Mesenchymal stem cell (in vitro differentiated cells and primary cell): Measurements from ENCODE around the gene PITPNM3.

Experiments
- DNase-seq: peaks from one replicate; pipeline ENCODE4 v3.0.0-alpha.2; 2013
- H2AFZ ChIP-seq: one replicate; pipeline ENCODE4 v1.6.1; 2013; ENCODE audit warnings: low read depth, mild to moderate bottlenecking, control low read depth, inconsistent platforms, low read length, moderate library complexity
- H2AK5ac ChIP-seq: 2 replicates; pipeline ENCODE4 v1.6.1; 2013; ENCODE audit warnings: low read length, moderate library complexity, mild to moderate bottlenecking, inconsistent platforms; ENCODE audit not compliant: severe bottlenecking
- H2BK120ac ChIP-seq: one replicate; pipeline ENCODE4 v1.6.1; 2013; ENCODE audit warnings: low read depth, mild to moderate bottlenecking, inconsistent platforms, low read length, moderate library complexity
- H2BK12ac ChIP-seq, 2 experiments: one replicate each; pipeline ENCODE4 v1.6.1; 2013; ENCODE audit warnings: inconsistent platforms in 2 of 2, low read length in 2 of 2, mild to moderate bottlenecking in 2 of 2, moderate library complexity in 2 of 2, control low read depth in 1 of 2
- H2BK15ac ChIP-seq: one replicate; pipeline ENCODE4 v1.6.1; 2013; ENCODE audit warnings: mild to moderate bottlenecking, low read depth, inconsistent platforms; ENCODE audit not compliant: poor library complexity, severe bottlenecking
- H2BK5ac ChIP-seq: 2 replicates; pipeline ENCODE4 v1.6.1; 2013; ENCODE audit warnings: low read depth, mild to moderate bottlenecking, low read length, control low read depth, inconsistent platforms; ENCODE audit not compliant: poor library complexity, severe bottlenecking
- H3K14ac ChIP-seq, 2 experiments: one replicate each; pipeline ENCODE4 v1.6.1; 2013; ENCODE audit warnings: inconsistent platforms in 2 of 2, low read length in 2 of 2, control low read depth in 1 of 2, mild to moderate bottlenecking in 1 of 2, moderate library complexity in 1 of 2
- H3K18ac ChIP-seq, 2 experiments: one replicate each; pipeline ENCODE4 v1.6.1; 2013; ENCODE audit warnings: inconsistent platforms in 2 of 2, low read length in 2 of 2, control low read depth in 1 of 2, low read depth in 1 of 2, mild to moderate bottlenecking in 1 of 2
- H3K23ac ChIP-seq, 2 experiments: one replicate each; pipeline ENCODE4 v1.6.1; 2013; ENCODE audit warnings: inconsistent platforms in 2 of 2, low read length in 2 of 2, mild to moderate bottlenecking in 2 of 2, moderate library complexity in 2 of 2, control low read depth in 1 of 2
- H3K27ac ChIP-seq: 2 replicates; pipeline ENCODE4 v1.5.1; 2013; ENCODE audit warnings: mild to moderate bottlenecking, moderate library complexity, low read length, control low read depth, inconsistent platforms; ENCODE audit not compliant: poor library complexity, severe bottlenecking
- H3K27me3 ChIP-seq, 2 experiments: 2 replicates each; pipeline versions ENCODE4 v1.6.1 to v1.7.0; 2013; ENCODE audit warnings: low read length in 2 of 2, mild to moderate bottlenecking in 2 of 2, moderate library complexity in 2 of 2, control low read depth in 1 of 2, inconsistent platforms in 1 of 2; ENCODE audit not compliant: control insufficient read depth in 1 of 2, insufficient read depth in 1 of 2
- H3K36me3 ChIP-seq, 2 experiments: 2 replicates each; pipeline versions ENCODE4 v1.6.1 to v1.7.0; 2013; ENCODE audit warnings: low read length in 2 of 2, control low read depth in 1 of 2, inconsistent platforms in 1 of 2, low read depth in 1 of 2, mild to moderate bottlenecking in 1 of 2; ENCODE audit not compliant: insufficient read depth in 2 of 2, control insufficient read depth in 1 of 2
- H3K4ac ChIP-seq, 2 experiments: one replicate each; pipeline ENCODE4 v1.6.1; 2013; ENCODE audit warnings: inconsistent platforms in 2 of 2, low read length in 2 of 2, mild to moderate bottlenecking in 2 of 2, moderate library complexity in 2 of 2, control low read depth in 1 of 2, low read depth in 1 of 2
- H3K4me1 ChIP-seq: 2 replicates; pipeline ENCODE4 v1.6.1; 2013; ENCODE audit warnings: low read depth, low read length, control low read depth; ENCODE audit not compliant: control insufficient read depth, insufficient read depth
- H3K4me2 ChIP-seq: 2 replicates; pipeline ENCODE4 v1.6.1; 2013; ENCODE audit warnings: low read length, mild to moderate bottlenecking, inconsistent platforms; ENCODE audit not compliant: poor library complexity, severe bottlenecking
- H3K4me3 ChIP-seq, 2 experiments: 2 replicates each; pipeline versions ENCODE4 v1.5.1 to v1.7.0; 2013; ENCODE audit warnings: low read length in 2 of 2, mild to moderate bottlenecking in 2 of 2, control low read depth in 1 of 2, low read depth in 1 of 2; ENCODE audit not compliant: insufficient read depth in 1 of 2
- H3K79me1 ChIP-seq: replicated peaks from 2 replicates; pipeline ENCODE4 v1.6.1; 2013; ENCODE audit warnings: mild to moderate bottlenecking, control low read depth, low read length, inconsistent platforms; ENCODE audit not compliant: poor library complexity, severe bottlenecking
- H3K9ac ChIP-seq: 2 replicates; pipeline ENCODE4 v1.7.0; 2013; ENCODE audit warnings: mild to moderate bottlenecking, low read length, moderate library complexity
- H3K9me3 ChIP-seq: 2 replicates; pipeline ENCODE4 v1.7.0; 2013; ENCODE audit warnings: mild to moderate bottlenecking, low read length; ENCODE audit not compliant: control insufficient read depth
- H4K8ac ChIP-seq: one replicate; pipeline ENCODE4 v1.6.1; 2013; ENCODE audit warnings: inconsistent platforms, mild to moderate bottlenecking, low read length, moderate library complexity
- H4K91ac ChIP-seq: one replicate; pipeline ENCODE4 v1.6.1; 2013; ENCODE audit warnings: mild to moderate bottlenecking, low read length, inconsistent platforms
- WGBS: methylation state at CpG from one replicate; pipeline ENCODE4 v1.1.7; 2013; ENCODE audit warnings: mixed read lengths; 5-methylcytosine and 5-hydroxymethylcytosine counted together

Gene PITPNM3

DNA sequence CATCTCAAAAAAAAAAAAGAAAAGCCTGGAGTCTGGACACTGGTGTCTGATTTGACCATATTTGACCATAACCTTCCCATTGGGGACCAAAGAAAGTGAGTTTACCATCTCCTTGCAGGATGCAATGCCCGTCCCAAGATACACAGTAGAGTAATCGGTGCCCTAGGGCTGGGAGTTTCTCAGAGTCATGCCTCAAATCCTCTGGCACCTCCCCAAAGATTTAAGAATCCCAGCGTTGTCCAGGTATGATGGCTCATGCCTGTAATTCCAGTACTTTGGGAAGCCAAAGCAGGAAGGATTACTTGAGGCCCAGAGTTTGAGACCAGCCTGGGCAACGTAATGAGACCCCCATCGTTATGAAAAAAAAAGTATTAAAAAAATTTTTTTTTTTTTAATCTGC lies 5.0 kb downstream of the PITPNM3 start:
- H3K27me3 ChIP-seq: peaks cover 45 to 47% of the 10 kb centered on the region in 2 experiments
- H3K23ac ChIP-seq: no peak overlapping the region
- H3K27ac ChIP-seq: no peak overlapping the region
- H3K9me3 ChIP-seq: no peaks in the 10 kb centered on the region
- H3K9ac ChIP-seq: no peak overlapping the region
- no peak overlapping the region for H4K91ac ChIP-seq
- DNase-seq: no peak
- no peak overlapping the region for H2BK5ac ChIP-seq
- no peak overlapping the region for H3K18ac ChIP-seq
- no peak overlapping the region for H2AFZ ChIP-seq
- H3K4me2 ChIP-seq: no peak overlapping the region
- H3K4ac ChIP-seq: no peak overlapping the region
- peaks cover 17% of the 10 kb centered on the region for H3K4me1 ChIP-seq
- H3K4me3 ChIP-seq: no peak overlapping the region
- no peak overlapping the region for H3K14ac ChIP-seq
- 92% methylated on average over 3 of the region's 5 CpGs for WGBS
- no peak overlapping the region for H2BK12ac ChIP-seq
- H2BK120ac ChIP-seq: no peak overlapping the region
- no peak overlapping the region for H2AK5ac ChIP-seq
- H2BK15ac ChIP-seq: no peak overlapping the region
- H3K36me3 ChIP-seq: no peaks in the 10 kb centered on the region
- no peak overlapping the region for H4K8ac ChIP-seq
- no peaks in the 10 kb centered on the region for H3K79me1 ChIP-seq

DNA sequence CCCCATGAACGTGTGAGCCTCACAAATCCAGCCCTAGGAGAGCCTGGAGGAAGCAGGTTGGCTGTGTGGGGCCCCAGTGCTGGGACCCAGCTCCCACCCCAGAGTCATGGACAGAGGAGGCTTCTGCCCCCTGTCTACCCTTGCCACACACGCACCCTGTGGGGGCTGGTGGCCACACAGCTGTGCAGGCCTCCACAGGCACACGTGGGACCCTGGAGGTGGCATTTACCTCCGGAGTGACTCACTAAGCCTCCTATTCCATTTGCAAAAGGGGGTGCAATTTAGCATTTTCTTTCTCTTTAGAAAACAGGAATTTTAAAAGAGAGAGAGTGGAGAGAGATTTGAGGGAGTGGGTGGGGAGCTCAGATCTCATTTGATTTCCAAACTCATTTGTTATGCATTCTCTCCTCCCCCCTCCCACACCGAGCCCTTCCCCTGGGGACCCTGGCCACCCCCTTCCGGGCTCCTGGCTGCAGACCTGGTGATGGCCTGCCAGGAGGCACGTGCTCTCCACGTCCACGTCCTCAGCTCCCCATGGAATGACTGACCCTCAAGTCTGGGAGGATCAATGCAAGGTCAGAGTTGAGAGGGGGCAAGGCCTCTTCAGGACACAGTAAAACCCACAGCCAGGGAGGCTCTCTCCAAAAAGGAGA lies 6.8 kb downstream of the PITPNM3 start:
- no peak overlapping the region for H2BK120ac ChIP-seq
- H3K9ac ChIP-seq: no peak overlapping the region
- no peak overlapping the region for H3K4me2 ChIP-seq
- H3K4ac ChIP-seq: no peak overlapping the region
- H3K23ac ChIP-seq: no peak overlapping the region
- no peak overlapping the region for H2AK5ac ChIP-seq
- H3K4me3 ChIP-seq: no peak overlapping the region
- no peaks in the 10 kb centered on the region for H3K9me3 ChIP-seq
- WGBS: 57% methylated on average over 9 of the region's 9 CpGs
- H3K14ac ChIP-seq: no peak overlapping the region
- H3K27ac ChIP-seq: no peak overlapping the region
- no peak for DNase-seq
- H3K4me1 ChIP-seq: peaks cover 2% of the 10 kb centered on the region
- H3K79me1 ChIP-seq: no peaks in the 10 kb centered on the region
- H2BK15ac ChIP-seq: no peak overlapping the region
- H4K91ac ChIP-seq: no peak overlapping the region
- no peak overlapping the region for H2AFZ ChIP-seq
- H2BK5ac ChIP-seq: no peak overlapping the region
- H3K36me3 ChIP-seq: no peaks in the 10 kb centered on the region
- no peak overlapping the region for H3K18ac ChIP-seq
- H4K8ac ChIP-seq: no peak overlapping the region
- H2BK12ac ChIP-seq: no peak overlapping the region
- peaks cover 43 to 44% of the 10 kb centered on the region in 2 experiments for H3K27me3 ChIP-seq

DNA sequence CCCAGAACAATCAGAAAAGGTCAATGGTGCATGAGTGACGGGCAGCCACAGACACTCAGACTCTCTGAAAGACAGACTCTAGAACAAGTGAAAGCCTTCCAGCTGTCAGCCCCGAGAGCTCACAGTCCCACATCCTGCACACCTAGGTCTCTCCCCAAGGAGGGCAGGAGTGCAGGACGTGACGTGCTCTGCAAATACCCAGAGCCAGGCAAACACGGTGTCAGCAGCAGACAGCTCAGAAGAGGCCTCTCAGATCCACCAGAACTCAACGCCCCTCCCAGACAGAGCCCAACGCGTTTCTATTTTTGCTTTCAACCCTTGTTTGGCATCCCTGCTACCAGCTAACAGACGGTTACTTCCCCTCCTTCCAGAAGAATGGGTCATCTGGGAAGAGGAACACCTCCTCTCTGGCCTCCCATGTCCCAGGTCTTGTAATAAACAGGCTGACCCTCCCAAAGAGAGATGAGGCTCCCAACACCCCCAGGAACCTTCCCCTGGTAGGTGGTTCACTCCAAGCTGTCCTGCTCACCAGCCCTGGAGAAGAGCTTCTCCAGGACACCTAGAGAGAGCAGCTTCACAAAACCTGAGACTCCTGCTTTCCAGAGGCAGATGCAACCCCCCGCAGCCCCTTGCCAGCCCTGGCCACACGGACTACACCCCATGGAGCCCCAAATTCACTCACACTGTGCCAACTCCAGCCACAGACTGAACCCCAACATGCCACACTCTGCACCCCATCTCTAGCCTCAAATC lies 7.6 kb downstream of the PITPNM3 start:
- H2AK5ac ChIP-seq: no peak overlapping the region
- no peak overlapping the region for H3K4ac ChIP-seq
- no peak overlapping the region for H2BK5ac ChIP-seq
- H3K9ac ChIP-seq: no peak overlapping the region
- H3K27ac ChIP-seq: no peak overlapping the region
- no peak overlapping the region for H3K4me3 ChIP-seq
- no peak for DNase-seq
- peaks cover 2% of the 10 kb centered on the region for H3K4me1 ChIP-seq
- H4K8ac ChIP-seq: no peak overlapping the region
- no peak overlapping the region for H3K4me2 ChIP-seq
- H3K18ac ChIP-seq: no peak overlapping the region
- no peak overlapping the region for H4K91ac ChIP-seq
- H2BK15ac ChIP-seq: no peak overlapping the region
- H3K79me1 ChIP-seq: no peaks in the 10 kb centered on the region
- 52% methylated on average over 11 of the region's 11 CpGs for WGBS
- H2BK12ac ChIP-seq: no peak overlapping the region
- H3K9me3 ChIP-seq: no peaks in the 10 kb centered on the region
- H2BK120ac ChIP-seq: no peak overlapping the region
- no peak overlapping the region for H3K14ac ChIP-seq
- no peak overlapping the region for H3K23ac ChIP-seq
- peaks cover 35 to 37% of the 10 kb centered on the region in 2 experiments for H3K27me3 ChIP-seq
- no peak overlapping the region for H2AFZ ChIP-seq
- no peaks in the 10 kb centered on the region for H3K36me3 ChIP-seq

DNA sequence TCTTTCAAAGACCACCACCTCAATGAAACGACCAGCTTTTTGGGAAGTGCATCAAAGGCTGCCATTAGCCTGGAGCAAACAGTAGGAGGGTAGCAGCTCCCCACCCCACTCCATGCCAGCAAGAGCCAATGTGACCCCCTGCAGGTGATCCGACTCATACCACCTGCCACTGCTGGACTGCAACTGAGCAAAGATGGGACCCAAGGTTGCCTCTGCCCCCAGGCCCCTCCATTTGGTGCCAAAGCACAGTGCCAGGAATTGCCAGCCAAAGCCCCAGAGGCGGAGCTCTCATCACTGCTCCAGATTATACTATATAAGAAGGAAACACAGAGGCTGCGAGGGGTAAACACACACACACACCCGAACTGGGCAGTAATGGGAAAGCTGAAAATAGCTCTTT lies 8.3 kb downstream of the PITPNM3 start:
- H2BK5ac ChIP-seq: no peak overlapping the region
- no peaks in the 10 kb centered on the region for H3K9me3 ChIP-seq
- DNase-seq: no peak
- H4K8ac ChIP-seq: no peak overlapping the region
- H2BK120ac ChIP-seq: no peak overlapping the region
- H3K36me3 ChIP-seq: no peaks in the 10 kb centered on the region
- no peak overlapping the region for H3K18ac ChIP-seq
- no peak overlapping the region for H3K4me3 ChIP-seq
- no peak overlapping the region for H3K9ac ChIP-seq
- no peak overlapping the region for H2AFZ ChIP-seq
- H3K4me2 ChIP-seq: no peak overlapping the region
- no peaks in the 10 kb centered on the region for H3K79me1 ChIP-seq
- no peak overlapping the region for H2BK12ac ChIP-seq
- no peak overlapping the region for H2BK15ac ChIP-seq
- H3K4me1 ChIP-seq: peaks cover 2% of the 10 kb centered on the region
- H2AK5ac ChIP-seq: no peak overlapping the region
- no peak overlapping the region for H3K14ac ChIP-seq
- 73% methylated on average over 5 of the region's 5 CpGs for WGBS
- peak overlapping the region in 1 of 2 experiments; percentile 26 for H3K23ac ChIP-seq
- no peak overlapping the region for H3K27ac ChIP-seq
- peaks cover 28 to 37% of the 10 kb centered on the region in 2 experiments for H3K27me3 ChIP-seq
- H4K91ac ChIP-seq: no peak overlapping the region
- no peak overlapping the region for H3K4ac ChIP-seq
